Trophoblast cell (in vitro differentiated cells and primary cell): ENCODE results near the gene MN1.

Experiments
- DNase-seq, 2 donors: peaks; one replicate each; pipeline ENCODE4 v3.0.0-alpha.2; 2016
- H2AFZ ChIP-seq: 2 replicates; pipeline ENCODE4 v1.6.1; 2013; ENCODE audit warnings: low read length, moderate library complexity, mild to moderate bottlenecking; ENCODE audit not compliant: insufficient read depth, poor library complexity
- H2AK5ac ChIP-seq: 2 replicates; pipeline ENCODE4 v1.6.1; 2013; ENCODE audit warnings: mild to moderate bottlenecking, low read length
- H2BK120ac ChIP-seq: 2 replicates; pipeline ENCODE4 v1.6.1; 2013; ENCODE audit warnings: low read length, mild to moderate bottlenecking, moderate library complexity; ENCODE audit not compliant: insufficient read depth, poor library complexity
- H2BK12ac ChIP-seq: 2 replicates; pipeline ENCODE4 v1.6.1; 2013; ENCODE audit warnings: mild to moderate bottlenecking, low read length, moderate library complexity
- H2BK5ac ChIP-seq: 2 replicates; pipeline ENCODE4 v1.6.1; 2013; ENCODE audit warnings: low read length, low read depth, moderate library complexity, mild to moderate bottlenecking; ENCODE audit not compliant: poor library complexity
- H3K14ac ChIP-seq: 2 replicates; pipeline ENCODE4 v1.6.1; 2013; ENCODE audit warnings: mild to moderate bottlenecking, low read length
- H3K18ac ChIP-seq: 2 replicates; pipeline ENCODE4 v1.6.1; 2013; ENCODE audit warnings: mild to moderate bottlenecking, low read length
- H3K23ac ChIP-seq: 2 replicates; pipeline ENCODE4 v1.6.1; 2013; ENCODE audit warnings: low read length
- H3K27ac ChIP-seq: 2 replicates; pipeline ENCODE4 v1.5.1; 2013; ENCODE audit warnings: low read depth, mild to moderate bottlenecking, inconsistent platforms, low read length, moderate library complexity
- H3K27me3 ChIP-seq: 2 replicates; pipeline ENCODE4 v1.6.1; 2013; ENCODE audit warnings: inconsistent platforms, mild to moderate bottlenecking, low read length, moderate library complexity; ENCODE audit not compliant: insufficient read depth
- H3K36me3 ChIP-seq, 2 experiments: 1 replicate in 1 of 2; 2 replicates in 1 of 2; pipeline ENCODE4 v1.6.1; 2013; ENCODE audit warnings: low read length in 2 of 2, mild to moderate bottlenecking in 2 of 2, moderate library complexity in 1 of 2; ENCODE audit not compliant: insufficient read depth in 2 of 2, control insufficient read depth in 1 of 2
- H3K4ac ChIP-seq: 2 replicates; pipeline ENCODE4 v1.6.1; 2013; ENCODE audit warnings: low read depth, mild to moderate bottlenecking, low read length, moderate library complexity
- H3K4me1 ChIP-seq, 2 experiments: 1 replicate in 1 of 2; 2 replicates in 1 of 2; pipeline ENCODE4 v1.6.1; 2013; ENCODE audit warnings: low read length in 2 of 2, mild to moderate bottlenecking in 2 of 2, moderate library complexity in 1 of 2; ENCODE audit not compliant: insufficient read depth in 2 of 2, control insufficient read depth in 1 of 2
- H3K4me2 ChIP-seq: 2 replicates; pipeline ENCODE4 v1.6.1; 2013; ENCODE audit warnings: inconsistent platforms, mild to moderate bottlenecking, low read length, moderate library complexity
- H3K4me3 ChIP-seq: 2 replicates; pipeline ENCODE4 v1.5.1; 2013; ENCODE audit warnings: mild to moderate bottlenecking, low read depth, low read length, inconsistent platforms
- H3K79me1 ChIP-seq: one replicate; pipeline ENCODE4 v1.6.1; 2013; ENCODE audit warnings: low read length
- H3K79me2 ChIP-seq: 2 replicates; pipeline ENCODE4 v1.6.1; 2013; ENCODE audit warnings: low read length, mild to moderate bottlenecking; ENCODE audit not compliant: control insufficient read depth, insufficient read depth, poor library complexity
- H3K9ac ChIP-seq: 2 replicates; pipeline ENCODE4 v1.6.1; 2013; ENCODE audit warnings: mild to moderate bottlenecking, low read length
- H3K9me3 ChIP-seq: 2 replicates; pipeline ENCODE4 v1.6.1; 2013; ENCODE audit warnings: low read depth, mild to moderate bottlenecking, control low read depth, inconsistent platforms, low read length; ENCODE audit not compliant: insufficient read depth
- H4K12ac ChIP-seq: 2 replicates; pipeline ENCODE4 v1.6.1; 2013; ENCODE audit warnings: low read depth, mild to moderate bottlenecking, low read length, moderate library complexity
- H4K8ac ChIP-seq: 2 replicates; pipeline ENCODE4 v1.6.1; 2013; ENCODE audit warnings: low read depth, mild to moderate bottlenecking, low read length, moderate library complexity
- H4K91ac ChIP-seq: one replicate; pipeline ENCODE4 v1.6.1; 2013; ENCODE audit warnings: low read depth, mild to moderate bottlenecking, low read length, moderate library complexity
- WGBS: extraction: QIAGEN DNeasy Blood & Tissue Kit; methylation state at CpG from one replicate; pipeline ENCODE4 v1.1.7; 2013; ENCODE audit warnings: missing lambda C conversion rate; ENCODE audit not compliant: insufficient read length, insufficient coverage; ENCODE audit errors: extremely low coverage; 5-methylcytosine and 5-hydroxymethylcytosine counted together

Gene MN1

GRCh38 chr22:27732841-27733240, 68.7 kb downstream of the MN1 start:
- Histone ChIP-seq H3K23ac (no peak overlapping the region), H2BK5ac (no peak overlapping the region), H3K79me1 (no peaks in the 10 kb centered on the region), H3K4me1 (no peaks in the 10 kb centered on the region), H2AK5ac (no peak overlapping the region), H3K14ac (no peak overlapping the region), H3K27me3 (no peaks in the 10 kb centered on the region), H4K91ac (no peak overlapping the region), H3K36me3 (no peaks in the 10 kb centered on the region), H3K4ac (no peak overlapping the region), H3K27ac (no peak overlapping the region), H3K9ac (no peak overlapping the region), H3K4me3 (no peak overlapping the region), H3K4me2 (no peak overlapping the region), H3K9me3 (peaks cover 2% of the 10 kb centered on the region), H4K8ac (no peak overlapping the region), H2AFZ (no peak overlapping the region), H2BK12ac (no peak overlapping the region), H3K18ac (no peak overlapping the region), H4K12ac (no peak overlapping the region), H3K79me2 (no peaks in the 10 kb centered on the region), H2BK120ac (no peak overlapping the region)
- no CpG with 5 or more reads among the region's 6 CpGs for WGBS
- DNase-seq: no peak

- no CpG with 5 or more reads among the region's 2 CpGs for WGBS
- no peak overlapping the region for H4K91ac ChIP-seq
Measured at GRCh38 chr22:27732391-27732790, 69.2 kb downstream of the MN1 start.

GRCh38 chr22:27731621-27732020, 69.9 kb downstream of the MN1 start:
- no peak for DNase-seq
- Histone ChIP-seq H3K79me2 (no peaks in the 10 kb centered on the region), H2BK12ac (no peak overlapping the region), H3K9me3 (peaks cover 2% of the 10 kb centered on the region), H3K18ac (no peak overlapping the region), H3K4me2 (no peak overlapping the region), H3K27me3 (no peaks in the 10 kb centered on the region), H3K9ac (no peak overlapping the region), H4K8ac (no peak overlapping the region), H2BK5ac (no peak overlapping the region), H2BK120ac (no peak overlapping the region), H3K4me3 (no peak overlapping the region), H3K4me1 (peaks cover 2 to 3% of the 10 kb centered on the region in 2 experiments), H4K12ac (no peak overlapping the region), H3K14ac (no peak overlapping the region), H3K23ac (no peak overlapping the region), H3K36me3 (no peaks in the 10 kb centered on the region), H2AK5ac (no peak overlapping the region), H3K27ac (no peak overlapping the region), H3K4ac (no peak overlapping the region), H2AFZ (no peak overlapping the region), H3K79me1 (no peaks in the 10 kb centered on the region), H4K91ac (no peak overlapping the region)
- no CpG with 5 or more reads among the region's 3 CpGs for WGBS

More at GRCh38 chr22:27732391-27732790, 69.2 kb downstream of the MN1 start:
- H3K27me3 ChIP-seq: no peaks in the 10 kb centered on the region
- no peak overlapping the region for H4K12ac ChIP-seq
- H3K9ac ChIP-seq: no peak overlapping the region
- no peaks in the 10 kb centered on the region for H3K36me3 ChIP-seq
- no peak for DNase-seq
- H2AK5ac ChIP-seq: no peak overlapping the region
- no peak overlapping the region for H3K27ac ChIP-seq
- H3K4me2 ChIP-seq: no peak overlapping the region
- no peak overlapping the region for H3K23ac ChIP-seq
- no peak overlapping the region for H3K4ac ChIP-seq
- no peak overlapping the region for H2BK120ac ChIP-seq
- H3K79me2 ChIP-seq: no peaks in the 10 kb centered on the region
- H3K79me1 ChIP-seq: no peaks in the 10 kb centered on the region
- peaks cover 2% of the 10 kb centered on the region for H3K9me3 ChIP-seq
- H2BK12ac ChIP-seq: no peak overlapping the region
- no peak overlapping the region for H2BK5ac ChIP-seq
- H4K8ac ChIP-seq: no peak overlapping the region
- no peak overlapping the region for H3K14ac ChIP-seq
- H3K4me1 ChIP-seq: no peaks in the 10 kb centered on the region
- H2AFZ ChIP-seq: no peak overlapping the region
- no peak overlapping the region for H3K4me3 ChIP-seq
- no peak overlapping the region for H3K18ac ChIP-seq

- H2AK5ac ChIP-seq: no peak overlapping the region
- H3K9ac ChIP-seq: no peak overlapping the region
- no peak overlapping the region for H4K8ac ChIP-seq
- H3K79me1 ChIP-seq: no peaks in the 10 kb centered on the region
- no peak overlapping the region for H3K4me3 ChIP-seq
- H3K79me2 ChIP-seq: no peaks in the 10 kb centered on the region
- H3K27me3 ChIP-seq: no peaks in the 10 kb centered on the region
- H3K4me2 ChIP-seq: no peak overlapping the region
- peaks cover 2% of the 10 kb centered on the region for H3K9me3 ChIP-seq
- no peak overlapping the region for H4K91ac ChIP-seq
- H4K12ac ChIP-seq: no peak overlapping the region
- H3K14ac ChIP-seq: no peak overlapping the region
- no peak overlapping the region for H3K23ac ChIP-seq
- H3K18ac ChIP-seq: no peak overlapping the region
- no CpG with 5 or more reads among the region's 9 CpGs for WGBS
- peaks cover 3 to 4% of the 10 kb centered on the region in 2 experiments for H3K4me1 ChIP-seq
- no peak overlapping the region for H2BK5ac ChIP-seq
- no peak overlapping the region for H2BK12ac ChIP-seq
- no peaks in the 10 kb centered on the region for H3K36me3 ChIP-seq
- H2BK120ac ChIP-seq: no peak overlapping the region
- H3K27ac ChIP-seq: no peak overlapping the region
- H2AFZ ChIP-seq: no peak overlapping the region
- DNase-seq: no peak
- H3K4ac ChIP-seq: no peak overlapping the region
Measured at GRCh38 chr22:27730641-27731433, 70.7 kb downstream of the MN1 start.
